Stimulated activated CD4-positive, alpha-beta T cell treated with anti-CD3 and anti-CD28 coated beads, Interleukin-4, amount 100 ng/mL, for 48 hours (primary cell): ENCODE results near the gene OR12D3.
"Not testable (repeated sequence)": the region's sequence is repeated elsewhere in the genome, so short reads cannot be mapped to it uniquely, and the experiment has no call there.

ENCODE experiments used
- DNase-seq, 2 donors: peaks; one replicate each; pipeline ENCODE4 v3.0.0-alpha.2; 2020; ENCODE audit warnings: low read depth in 2 of 2

OR12D3 gene

GRCh38 chr6:29375191-29375590, at the start of gene OR12D3:
Gene OR12D3, minus strand, starts transcription at chr6:29375291. Its CDS starts 4 bp downstream, at chr6:29375287.
- DNase-seq, result no peak

GRCh38 chr6:29424575-29424974, 49.5 kb upstream of the OR12D3 start:
- no peak for DNase-seq

GRCh38 chr6:29424168-29424567, 49.1 kb upstream of the OR12D3 start:
- no peak for DNase-seq

GRCh38 chr6:29419516-29419915, 44.4 kb upstream of the OR12D3 start:
- no peak for DNase-seq

- no peak for DNase-seq
Measured at GRCh38 chr6:29414588-29414987, 39.5 kb upstream of the OR12D3 start, which contains the start of gene OR12D1. Gene OR12D1, plus strand, starts transcription at chr6:29414928.

GRCh38 chr6:29403801-29404200, 28.7 kb upstream of the OR12D3 start:
- no peak for DNase-seq

- DNase-seq, result no peak
Measured at GRCh38 chr6:29399525-29399924, 24.4 kb upstream of the OR12D3 start.

- no peak for DNase-seq
Measured at GRCh38 chr6:29395331-29395730, 20.2 kb upstream of the OR12D3 start, which contains the start of gene OR12D2. Gene OR12D2, plus strand, starts transcription at chr6:29395631. Its CDS starts 1,069 bp downstream, at chr6:29396700.

- no peak for DNase-seq
Measured at GRCh38 chr6:29388533-29388932, 13.4 kb upstream of the OR12D3 start.

GRCh38 chr6:29376003-29376402, 912 bp upstream of the OR12D3 start:
- DNase-seq, result no peak

- DNase-seq, result no peak
Measured at GRCh38 chr6:29368765-29369164, 6.3 kb downstream of the OR12D3 start, which contains the start of gene OR5V1. Gene OR5V1, minus strand, starts transcription at chr6:29368865. Its CDS starts 12,670 bp downstream, at chr6:29356195.

GRCh38 chr6:29355603-29356002, 19.5 kb downstream of the OR12D3 start:
- no peak for DNase-seq

GRCh38 chr6:29354980-29355379, 20.1 kb downstream of the OR12D3 start:
- no peak for DNase-seq

GRCh38 chr6:29349348-29349747, 25.7 kb downstream of the OR12D3 start:
- not testable (repeated sequence) for DNase-seq

- no peak for DNase-seq
Measured at GRCh38 chr6:29345380-29345779, 29.7 kb downstream of the OR12D3 start.

GRCh38 chr6:29336269-29336668, 38.8 kb downstream of the OR12D3 start:
- no peak for DNase-seq

- DNase-seq, result no peak
Measured at GRCh38 chr6:29332676-29333075, 42.4 kb downstream of the OR12D3 start.

GRCh38 chr6:29325777-29326176, 49.3 kb downstream of the OR12D3 start:
- no peak for DNase-seq
